Measurements from ENCODE around the gene HOXD9.

- TF ChIP-seq POLR2A (IDR thresholded peaks at IDR 0.05), result no peak
- TF ChIP-seq CTCF (IDR thresholded peaks at IDR 0.05), result peak; percentile 76 to 94 (median 89)
- TF ChIP-seq POLR2AphosphoS5 (IDR thresholded peaks at IDR 0.05; ENCODE audit: insufficient read depth in 1 of 2, low read depth in 1 of 2), result peak in 1 of 2 donors; percentile 69
Measured at GRCh38 chr2:176140513-176141317, 18.2 kb downstream of the HOXD9 start.
